HepG2 (cell line): ENCODE data around the gene MCAT. TPM values are rescaled to one million over a fixed set of nuclear protein-coding genes. Genes with fewer than 3 reads are reported as not detected.

Experiments
- AGO1 ChIP-seq: fragments of 200-400 bp; formaldehyde crosslinking; IDR thresholded peaks from 2 replicates; pipeline ENCODE4 v1.6.1; 2017; ENCODE audit warnings: mild to moderate bottlenecking, low read depth, low read length, moderate library complexity; ENCODE audit not compliant: poor library complexity, severe bottlenecking
- ARNT ChIP-seq: fragments of 450-650 bp; IDR thresholded peaks from 2 replicates; pipeline ENCODE4 v1.6.1; 2017
- FLYWCH1 ChIP-seq: sonication (generic); formaldehyde crosslinking; IDR thresholded peaks from 2 replicates; pipeline ENCODE4 v1.8.1; 2023; ENCODE audit warnings: mild to moderate bottlenecking, missing genetic modification reagents
- FOSL2 ChIP-seq: sonication (generic); formaldehyde crosslinking; IDR thresholded peaks from 2 replicates; pipeline ENCODE4 v1.4.0; 2020; ENCODE audit warnings: missing genetic modification reagents
- ZBTB1 ChIP-seq: sonication (generic); formaldehyde crosslinking; IDR thresholded peaks from 2 replicates; pipeline ENCODE4 v1.4.0; 2020; ENCODE audit warnings: missing genetic modification reagents, borderline replicate concordance
- ZBTB3 ChIP-seq: sonication (generic); formaldehyde crosslinking; IDR thresholded peaks from 2 replicates; pipeline ENCODE4 v1.4.0; 2020; ENCODE audit warnings: low read depth, mild to moderate bottlenecking, moderate library complexity, missing genetic modification reagents, borderline replicate concordance
- ZMYM3 ChIP-seq: sonication (generic); formaldehyde crosslinking; IDR thresholded peaks from 2 replicates; pipeline ENCODE4 v1.5.1; 2020; ENCODE audit warnings: mild to moderate bottlenecking, missing genetic modification reagents
- ZNF234 ChIP-seq: sonication (generic); formaldehyde crosslinking; conservative IDR thresholded peaks from 2 replicates; pipeline ENCODE4 v1.5.1; 2020; ENCODE audit warnings: mild to moderate bottlenecking, missing genetic modification reagents
- ZNF24 ChIP-seq: fragments of 450-650 bp; IDR thresholded peaks from 2 replicates; pipeline ENCODE4 v1.6.1; 2017; ENCODE audit warnings: antibody characterized with exemption, mild to moderate bottlenecking
- ZNF263 ChIP-seq: sonication (generic); formaldehyde crosslinking; IDR thresholded peaks from 2 replicates; pipeline ENCODE4 v1.4.0; 2020; ENCODE audit warnings: missing genetic modification reagents
- polyA plus RNA-seq, 8 experiments: library from polyadenylated mRNA; depleted of rRNA in 3 of 8; stranded (reverse) in 7 of 8; unstranded in 1 of 8; fragments of >200 nt; fragmentation: Illumina TruSeq in 4 of 8; extraction: Trizol in 4 of 8; gene quantifications; 2 replicates each; pipeline versions ENCODE4 v1.2.1 to v1.2.3, GENCODE V29; 2011 to 2016; ENCODE audit warnings: low read depth in 4 of 8, missing spikeins in 1 of 8, mixed read lengths in 1 of 8; ENCODE audit not compliant: insufficient read depth in 1 of 8
- total RNA-seq, 5 experiments: library from RNA; depleted of rRNA; stranded (reverse); fragments of >200 nt; fragmentation: Illumina TruSeq; extraction: Trizol; gene quantifications; 2 replicates each; pipeline ENCODE4 v1.2.3, GENCODE V29; 2016; ENCODE audit warnings: low read depth in 1 of 5
- TF ChIP-seq, protein P1 (sequence below): sonication (generic); formaldehyde crosslinking; IDR thresholded peaks from 2 replicates; pipeline ENCODE4 v1.4.0; 2020; ENCODE audit warnings: missing genetic modification reagents, borderline replicate concordance
- TF ChIP-seq, protein P2 (sequence below): sonication (generic); formaldehyde crosslinking; IDR thresholded peaks from 2 replicates; pipeline ENCODE4 v1.5.1; 2020; ENCODE audit warnings: missing genetic modification reagents, mild to moderate bottlenecking, borderline replicate concordance
- TF ChIP-seq, protein P3 (sequence below): IDR thresholded peaks from 2 replicates; pipeline ENCODE4 v1.6.1; 2016; ENCODE audit warnings: missing compliant biosample characterization, missing genetic modification reagents, borderline replicate concordance
- TF ChIP-seq, protein P4 (sequence below): sonication (generic); formaldehyde crosslinking; IDR thresholded peaks from 2 replicates; pipeline ENCODE4 v1.4.0; 2020; ENCODE audit warnings: missing genetic modification reagents, borderline replicate concordance

Gene MCAT
- total and polyA plus RNA-seq, 2 of the 13 experiments (the other 11 are each of a cell fraction or from before 2014, with no cell fraction given): 9.3 to 16.7 TPM

DNA sequence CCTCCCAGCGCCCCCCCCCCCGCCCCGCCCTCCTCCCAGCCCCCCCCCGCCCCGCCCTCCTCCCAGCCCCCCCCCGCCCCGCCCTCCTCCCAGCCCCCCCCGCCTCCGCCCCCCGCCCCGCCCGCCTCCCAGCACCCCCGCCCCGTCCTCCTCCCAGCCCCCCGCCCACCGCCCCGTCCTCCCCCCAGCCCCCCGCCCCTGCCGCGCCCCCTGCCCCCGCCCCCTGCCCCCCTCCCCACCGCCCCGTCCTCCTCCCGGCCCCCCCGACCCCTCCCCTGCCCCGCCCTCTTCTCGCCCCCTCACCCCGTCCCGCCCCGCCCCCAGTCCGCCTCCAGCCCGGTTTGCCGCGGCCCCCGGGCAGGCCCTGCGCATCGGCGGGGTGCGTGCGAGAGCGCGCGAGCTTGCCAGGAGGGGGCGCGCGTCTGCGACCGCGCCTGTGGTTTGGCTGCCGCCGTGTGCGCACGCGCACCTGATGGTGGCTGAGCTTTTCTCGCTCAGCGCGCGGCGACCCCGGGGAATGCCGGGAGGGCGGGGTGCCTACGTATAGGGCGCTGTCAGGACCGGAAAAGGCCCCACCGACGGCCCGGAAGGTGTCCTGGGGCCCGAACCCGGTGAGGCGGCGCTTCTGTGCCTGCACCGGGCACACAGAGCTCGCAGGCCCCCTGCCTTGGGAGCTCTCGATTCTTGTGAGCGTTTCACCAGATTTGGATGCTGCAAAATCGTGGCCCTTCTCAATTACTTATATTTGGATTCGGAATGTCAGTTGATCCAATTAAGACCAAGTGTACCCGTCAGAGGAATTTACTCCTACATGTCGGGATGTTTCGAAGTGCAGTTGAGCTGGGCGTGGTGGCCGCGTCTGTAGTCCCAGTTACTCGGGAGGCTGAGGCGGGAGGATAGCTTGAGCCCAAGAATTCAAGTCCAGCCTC is 44.2 kb upstream of the MCAT start (continued):
- TF ChIP-seq, protein P1, sequence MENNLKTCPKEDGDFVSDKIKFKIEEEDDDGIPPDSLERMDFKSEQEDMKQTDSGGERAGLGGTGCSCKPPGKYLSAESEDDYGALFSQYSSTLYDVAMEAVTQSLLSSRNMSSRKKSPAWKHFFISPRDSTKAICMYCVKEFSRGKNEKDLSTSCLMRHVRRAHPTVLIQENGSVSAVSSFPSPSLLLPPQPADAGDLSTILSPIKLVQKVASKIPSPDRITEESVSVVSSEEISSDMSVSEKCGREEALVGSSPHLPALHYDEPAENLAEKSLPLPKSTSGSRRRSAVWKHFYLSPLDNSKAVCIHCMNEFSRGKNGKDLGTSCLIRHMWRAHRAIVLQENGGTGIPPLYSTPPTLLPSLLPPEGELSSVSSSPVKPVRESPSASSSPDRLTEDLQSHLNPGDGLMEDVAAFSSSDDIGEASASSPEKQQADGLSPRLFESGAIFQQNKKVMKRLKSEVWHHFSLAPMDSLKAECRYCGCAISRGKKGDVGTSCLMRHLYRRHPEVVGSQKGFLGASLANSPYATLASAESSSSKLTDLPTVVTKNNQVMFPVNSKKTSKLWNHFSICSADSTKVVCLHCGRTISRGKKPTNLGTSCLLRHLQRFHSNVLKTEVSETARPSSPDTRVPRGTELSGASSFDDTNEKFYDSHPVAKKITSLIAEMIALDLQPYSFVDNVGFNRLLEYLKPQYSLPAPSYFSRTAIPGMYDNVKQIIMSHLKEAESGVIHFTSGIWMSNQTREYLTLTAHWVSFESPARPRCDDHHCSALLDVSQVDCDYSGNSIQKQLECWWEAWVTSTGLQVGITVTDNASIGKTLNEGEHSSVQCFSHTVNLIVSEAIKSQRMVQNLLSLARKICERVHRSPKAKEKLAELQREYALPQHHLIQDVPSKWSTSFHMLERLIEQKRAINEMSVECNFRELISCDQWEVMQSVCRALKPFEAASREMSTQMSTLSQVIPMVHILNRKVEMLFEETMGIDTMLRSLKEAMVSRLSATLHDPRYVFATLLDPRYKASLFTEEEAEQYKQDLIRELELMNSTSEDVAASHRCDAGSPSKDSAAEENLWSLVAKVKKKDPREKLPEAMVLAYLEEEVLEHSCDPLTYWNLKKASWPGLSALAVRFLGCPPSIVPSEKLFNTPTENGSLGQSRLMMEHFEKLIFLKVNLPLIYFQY (CRISPR knock-in tag): peak; percentile 89
- TF ChIP-seq ZBTB3 (CRISPR knock-in tag) (no peak), AGO1 (no peak), ARNT (no peak), ZBTB1 (CRISPR knock-in tag) (no peak), ZNF234 (no peak), FLYWCH1 (no peak), ZNF263 (peak; percentile 42), ZMYM3 (peak; percentile 80), ZNF24 (no peak), FOSL2 (peak; percentile 37)
- TF ChIP-seq, protein P2, sequence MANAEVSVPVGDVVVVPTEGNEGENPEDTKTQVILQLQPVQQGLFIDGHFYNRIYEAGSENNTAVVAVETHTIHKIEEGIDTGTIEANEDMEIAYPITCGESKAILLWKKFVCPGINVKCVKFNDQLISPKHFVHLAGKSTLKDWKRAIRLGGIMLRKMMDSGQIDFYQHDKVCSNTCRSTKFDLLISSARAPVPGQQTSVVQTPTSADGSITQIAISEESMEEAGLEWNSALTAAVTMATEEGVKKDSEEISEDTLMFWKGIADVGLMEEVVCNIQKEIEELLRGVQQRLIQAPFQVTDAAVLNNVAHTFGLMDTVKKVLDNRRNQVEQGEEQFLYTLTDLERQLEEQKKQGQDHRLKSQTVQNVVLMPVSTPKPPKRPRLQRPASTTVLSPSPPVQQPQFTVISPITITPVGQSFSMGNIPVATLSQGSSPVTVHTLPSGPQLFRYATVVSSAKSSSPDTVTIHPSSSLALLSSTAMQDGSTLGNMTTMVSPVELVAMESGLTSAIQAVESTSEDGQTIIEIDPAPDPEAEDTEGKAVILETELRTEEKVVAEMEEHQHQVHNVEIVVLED (CRISPR knock-in tag): peak; percentile 86
- TF ChIP-seq, protein P3, sequence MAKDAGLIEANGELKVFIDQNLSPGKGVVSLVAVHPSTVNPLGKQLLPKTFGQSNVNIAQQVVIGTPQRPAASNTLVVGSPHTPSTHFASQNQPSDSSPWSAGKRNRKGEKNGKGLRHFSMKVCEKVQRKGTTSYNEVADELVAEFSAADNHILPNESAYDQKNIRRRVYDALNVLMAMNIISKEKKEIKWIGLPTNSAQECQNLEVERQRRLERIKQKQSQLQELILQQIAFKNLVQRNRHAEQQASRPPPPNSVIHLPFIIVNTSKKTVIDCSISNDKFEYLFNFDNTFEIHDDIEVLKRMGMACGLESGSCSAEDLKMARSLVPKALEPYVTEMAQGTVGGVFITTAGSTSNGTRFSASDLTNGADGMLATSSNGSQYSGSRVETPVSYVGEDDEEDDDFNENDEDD: peak; percentile 87; the same call in 1 of the 2 replicates
- TF ChIP-seq, protein P4, sequence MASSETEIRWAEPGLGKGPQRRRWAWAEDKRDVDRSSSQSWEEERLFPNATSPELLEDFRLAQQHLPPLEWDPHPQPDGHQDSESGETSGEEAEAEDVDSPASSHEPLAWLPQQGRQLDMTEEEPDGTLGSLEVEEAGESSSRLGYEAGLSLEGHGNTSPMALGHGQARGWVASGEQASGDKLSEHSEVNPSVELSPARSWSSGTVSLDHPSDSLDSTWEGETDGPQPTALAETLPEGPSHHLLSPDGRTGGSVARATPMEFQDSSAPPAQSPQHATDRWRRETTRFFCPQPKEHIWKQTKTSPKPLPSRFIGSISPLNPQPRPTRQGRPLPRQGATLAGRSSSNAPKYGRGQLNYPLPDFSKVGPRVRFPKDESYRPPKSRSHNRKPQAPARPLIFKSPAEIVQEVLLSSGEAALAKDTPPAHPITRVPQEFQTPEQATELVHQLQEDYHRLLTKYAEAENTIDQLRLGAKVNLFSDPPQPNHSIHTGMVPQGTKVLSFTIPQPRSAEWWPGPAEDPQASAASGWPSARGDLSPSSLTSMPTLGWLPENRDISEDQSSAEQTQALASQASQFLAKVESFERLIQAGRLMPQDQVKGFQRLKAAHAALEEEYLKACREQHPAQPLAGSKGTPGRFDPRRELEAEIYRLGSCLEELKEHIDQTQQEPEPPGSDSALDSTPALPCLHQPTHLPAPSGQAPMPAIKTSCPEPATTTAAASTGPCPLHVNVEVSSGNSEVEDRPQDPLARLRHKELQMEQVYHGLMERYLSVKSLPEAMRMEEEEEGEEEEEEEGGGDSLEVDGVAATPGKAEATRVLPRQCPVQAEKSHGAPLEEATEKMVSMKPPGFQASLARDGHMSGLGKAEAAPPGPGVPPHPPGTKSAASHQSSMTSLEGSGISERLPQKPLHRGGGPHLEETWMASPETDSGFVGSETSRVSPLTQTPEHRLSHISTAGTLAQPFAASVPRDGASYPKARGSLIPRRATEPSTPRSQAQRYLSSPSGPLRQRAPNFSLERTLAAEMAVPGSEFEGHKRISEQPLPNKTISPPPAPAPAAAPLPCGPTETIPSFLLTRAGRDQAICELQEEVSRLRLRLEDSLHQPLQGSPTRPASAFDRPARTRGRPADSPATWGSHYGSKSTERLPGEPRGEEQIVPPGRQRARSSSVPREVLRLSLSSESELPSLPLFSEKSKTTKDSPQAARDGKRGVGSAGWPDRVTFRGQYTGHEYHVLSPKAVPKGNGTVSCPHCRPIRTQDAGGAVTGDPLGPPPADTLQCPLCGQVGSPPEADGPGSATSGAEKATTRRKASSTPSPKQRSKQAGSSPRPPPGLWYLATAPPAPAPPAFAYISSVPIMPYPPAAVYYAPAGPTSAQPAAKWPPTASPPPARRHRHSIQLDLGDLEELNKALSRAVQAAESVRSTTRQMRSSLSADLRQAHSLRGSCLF: no peak
